Lung (tissue), 12 donors: ENCODE measurements around the gene CCDC71. TPM values are rescaled to one million over a fixed set of nuclear protein-coding genes. Genes with fewer than 3 reads are reported as not detected.

Source experiments
- ATAC-seq: fragments of 200-7000 bp; cut with Tn5 transposase; one replicate; pipeline ENCODE4 v1.9.1; 2020; ENCODE audit warnings: moderate number of reproducible peaks; ENCODE audit not compliant: insufficient read depth, low FRiP score
- DNase-seq, 3 donors: peaks; one replicate each; pipeline ENCODE4 v3.0.0-alpha.2; 2013 to 2017
- H3K27ac ChIP-seq, 2 donors: one replicate each; pipeline ENCODE4 v1.5.1; 2013; ENCODE audit warnings: mild to moderate bottlenecking in 2 of 2, moderate library complexity in 2 of 2, control low read depth in 1 of 2, inconsistent platforms in 1 of 2, low read depth in 1 of 2, low read length in 1 of 2
- H3K27me3 ChIP-seq, 3 donors: one replicate each; pipeline ENCODE4 v1.5.1; 2013; ENCODE audit warnings: low read length in 2 of 3; ENCODE audit not compliant: control insufficient read depth in 3 of 3, insufficient read depth in 3 of 3
- H3K36me3 ChIP-seq, 4 donors: one replicate each; pipeline ENCODE4 v1.5.1; 2013; ENCODE audit warnings: low read length in 4 of 4, mild to moderate bottlenecking in 1 of 4, moderate library complexity in 1 of 4; ENCODE audit not compliant: control insufficient read depth in 4 of 4, insufficient read depth in 4 of 4
- H3K4me1 ChIP-seq, 5 donors: one replicate each; pipeline ENCODE4 v1.5.1; 2013; ENCODE audit warnings: low read length in 5 of 5, mild to moderate bottlenecking in 2 of 5, moderate library complexity in 1 of 5; ENCODE audit not compliant: control insufficient read depth in 5 of 5, insufficient read depth in 5 of 5
- H3K4me3 ChIP-seq: one replicate; pipeline ENCODE4 v1.5.1; 2013; ENCODE audit warnings: mild to moderate bottlenecking, control low read depth, moderate library complexity
- H3K9ac ChIP-seq, 2 donors: one replicate each; pipeline ENCODE4 v1.5.1; 2013; ENCODE audit warnings: low read length in 2 of 2, control low read depth in 1 of 2; ENCODE audit not compliant: insufficient read depth in 1 of 2
- H3K9me3 ChIP-seq, 4 donors: one replicate each; pipeline ENCODE4 v1.5.1; 2013; ENCODE audit warnings: low read length in 3 of 4, mild to moderate bottlenecking in 1 of 4, moderate library complexity in 1 of 4; ENCODE audit not compliant: control insufficient read depth in 4 of 4, insufficient read depth in 3 of 4
- WGBS, 2 donors: extraction: QIAGEN DNeasy Blood & Tissue Kit; methylation state at CpG; one replicate each; pipeline ENCODE4 v1.1.7; 2013; 5-methylcytosine and 5-hydroxymethylcytosine counted together
- polyA plus RNA-seq, 2 donors: library from polyadenylated mRNA; stranded (reverse); fragments of 200-250 nt; gene quantifications; one replicate each; pipeline ENCODE4 v1.2.1, GENCODE V29; 2013
- total RNA-seq, 2 donors: library from RNA; depleted of rRNA in 1 of 2; stranded (reverse); fragments of >200 nt in 1 of 2; gene quantifications; one replicate each; pipeline ENCODE4 v1.2.1, GENCODE V29; 2014 to 2021
- TF ChIP-seq, protein P1 (sequence below): IDR thresholded peaks from 2 replicates; pipeline ENCODE4 v1.5.1; 2012; ENCODE audit warnings: mild to moderate bottlenecking; ENCODE audit errors: control extremely low read depth, extremely low read depth
- donor health status: control.
- donor health status: control.
- donor health status: Bipolar disorder and iron deficiency.
- donor health status: healthy.
- donor health status: DM: yes; HTN: yes; CAD: no.

CCDC71 gene
- total and polyA plus RNA-seq, 4 donors: 13.9 to 29.3 (median 20.1) TPM

GRCh38 chr3:49123687-49124086 lies 42.4 kb downstream of the CCDC71 start:
- H3K36me3 ChIP-seq: peaks cover 11 to 59% (median 39%) of the 10 kb centered on the region in 4 donors
- ATAC-seq (no peak), DNase-seq (no peak)
- peaks cover 0 to 17% (median 8%) of the 10 kb centered on the region in 5 donors for H3K4me1 ChIP-seq
- H3K4me3 ChIP-seq: no peak overlapping the region
- no peaks in the 10 kb centered on the region for H3K9me3 ChIP-seq
- 94 to 98% methylated on average over 17 of the region's 17 CpGs for WGBS, 2 donors
- no peak overlapping the region for H3K9ac ChIP-seq
- no peaks in the 10 kb centered on the region for H3K27me3 ChIP-seq
- TF ChIP-seq, protein P1, sequence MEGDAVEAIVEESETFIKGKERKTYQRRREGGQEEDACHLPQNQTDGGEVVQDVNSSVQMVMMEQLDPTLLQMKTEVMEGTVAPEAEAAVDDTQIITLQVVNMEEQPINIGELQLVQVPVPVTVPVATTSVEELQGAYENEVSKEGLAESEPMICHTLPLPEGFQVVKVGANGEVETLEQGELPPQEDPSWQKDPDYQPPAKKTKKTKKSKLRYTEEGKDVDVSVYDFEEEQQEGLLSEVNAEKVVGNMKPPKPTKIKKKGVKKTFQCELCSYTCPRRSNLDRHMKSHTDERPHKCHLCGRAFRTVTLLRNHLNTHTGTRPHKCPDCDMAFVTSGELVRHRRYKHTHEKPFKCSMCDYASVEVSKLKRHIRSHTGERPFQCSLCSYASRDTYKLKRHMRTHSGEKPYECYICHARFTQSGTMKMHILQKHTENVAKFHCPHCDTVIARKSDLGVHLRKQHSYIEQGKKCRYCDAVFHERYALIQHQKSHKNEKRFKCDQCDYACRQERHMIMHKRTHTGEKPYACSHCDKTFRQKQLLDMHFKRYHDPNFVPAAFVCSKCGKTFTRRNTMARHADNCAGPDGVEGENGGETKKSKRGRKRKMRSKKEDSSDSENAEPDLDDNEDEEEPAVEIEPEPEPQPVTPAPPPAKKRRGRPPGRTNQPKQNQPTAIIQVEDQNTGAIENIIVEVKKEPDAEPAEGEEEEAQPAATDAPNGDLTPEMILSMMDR: no peak
- no peak overlapping the region for H3K27ac ChIP-seq

GRCh38 chr3:49122886-49123545 lies 43.1 kb downstream of the CCDC71 start:
- 95 to 96% methylated on average over 17 of the region's 17 CpGs for WGBS, 2 donors
- no peak for ATAC-seq

GRCh38 chr3:49122451-49122850 lies 43.7 kb downstream of the CCDC71 start:
- no peak for DNase-seq
- ATAC-seq: no peak
- 89 to 90% methylated on average over 7 of the region's 7 CpGs for WGBS, 2 donors
- Histone ChIP-seq H3K27ac (no peak overlapping the region), H3K27me3 (no peaks in the 10 kb centered on the region), H3K36me3 (peaks cover 8 to 63% (median 46%) of the 10 kb centered on the region in 4 donors), H3K4me3 (no peak overlapping the region), H3K4me1 (peaks cover 0 to 17% (median 8%) of the 10 kb centered on the region in 5 donors), H3K9me3 (no peaks in the 10 kb centered on the region), H3K9ac (no peak overlapping the region)
- TF ChIP-seq, protein P1: no peak

More at GRCh38 chr3:49122886-49123545, 43.1 kb downstream of the CCDC71 start:
- no peak for DNase-seq
- Histone ChIP-seq H3K4me3 (no peak overlapping the region), H3K27ac (no peak overlapping the region), H3K9me3 (no peaks in the 10 kb centered on the region), H3K27me3 (no peaks in the 10 kb centered on the region), H3K4me1 (peaks cover 0 to 17% (median 8%) of the 10 kb centered on the region in 5 donors), H3K36me3 (peaks cover 8 to 59% (median 42%) of the 10 kb centered on the region in 4 donors), H3K9ac (no peak overlapping the region)
- TF ChIP-seq, protein P1: no peak

- Histone ChIP-seq H3K4me1 (peaks cover 0 to 17% (median 8%) of the 10 kb centered on the region in 5 donors), H3K9ac (no peak overlapping the region), H3K36me3 (peaks cover 12 to 66% (median 50%) of the 10 kb centered on the region in 4 donors), H3K9me3 (no peaks in the 10 kb centered on the region), H3K27ac (no peak overlapping the region), H3K4me3 (no peak overlapping the region), H3K27me3 (no peaks in the 10 kb centered on the region)
- WGBS, 2 donors: 96 to 97% methylated on average over 12 of the region's 12 CpGs
- ATAC-seq (no peak), DNase-seq (no peak)
- TF ChIP-seq, protein P1: no peak
Observed at GRCh38 chr3:49122022-49122421, 44.1 kb downstream of the CCDC71 start.
